Tibial nerve (tissue), 4 donors: ENCODE measurements around the gene ZNF618.

Source experiments
- EP300 ChIP-seq, 2 donors: sonication (generic); formaldehyde crosslinking; IDR thresholded peaks; one replicate each; pipeline ENCODE4 v1.6.1; 2017; ENCODE audit warnings: antibody characterized with exemption in 2 of 2, mild to moderate bottlenecking in 1 of 2
- POLR2A ChIP-seq, 2 donors: fragments of 450-650 bp; IDR thresholded peaks; one replicate each; pipeline ENCODE4 v1.6.1; 2017; ENCODE audit warnings: antibody characterized with exemption in 2 of 2, mild to moderate bottlenecking in 2 of 2, moderate library complexity in 2 of 2
- TF ChIP-seq, protein P1 (sequence below), 5 experiments: fragments of 200-600 bp in 3 of 5; fragments of 450-650 bp in 2 of 5; sonication (generic) in 3 of 5; IDR thresholded peaks; one replicate each; pipeline ENCODE4 v1.5.1; 2016 to 2019; ENCODE audit warnings: antibody characterized with exemption in 5 of 5, mild to moderate bottlenecking in 3 of 5, moderate library complexity in 2 of 5

DNA sequence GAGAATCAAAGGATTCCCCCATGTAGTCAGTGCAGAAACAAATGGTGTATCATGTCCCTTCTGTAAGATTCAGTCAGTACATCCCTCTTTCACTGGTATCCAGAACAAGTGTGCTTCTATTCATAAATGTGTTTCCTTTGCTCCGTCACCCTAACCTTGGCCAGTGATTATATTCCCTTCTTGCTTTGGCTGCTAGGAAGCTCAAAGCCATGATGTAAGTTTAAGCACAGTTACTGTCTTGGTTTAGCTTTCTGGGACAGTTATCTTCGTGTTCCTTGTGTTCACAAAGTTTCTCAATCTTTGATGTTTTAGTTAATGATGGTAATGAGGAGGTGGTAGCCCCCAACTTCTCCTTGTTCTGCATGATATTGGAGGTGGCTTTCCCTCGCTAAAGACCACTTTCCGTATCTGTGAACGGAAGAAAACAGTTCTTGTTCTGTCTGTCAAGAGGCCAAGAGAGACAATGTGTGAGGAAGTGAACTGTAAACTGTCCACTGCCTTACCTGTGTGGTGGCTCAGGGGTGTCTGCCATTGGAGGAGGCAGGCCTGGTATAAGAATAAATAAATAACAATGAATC is 204.2 kb downstream of the ZNF618 start:
- TF ChIP-seq, protein P1, sequence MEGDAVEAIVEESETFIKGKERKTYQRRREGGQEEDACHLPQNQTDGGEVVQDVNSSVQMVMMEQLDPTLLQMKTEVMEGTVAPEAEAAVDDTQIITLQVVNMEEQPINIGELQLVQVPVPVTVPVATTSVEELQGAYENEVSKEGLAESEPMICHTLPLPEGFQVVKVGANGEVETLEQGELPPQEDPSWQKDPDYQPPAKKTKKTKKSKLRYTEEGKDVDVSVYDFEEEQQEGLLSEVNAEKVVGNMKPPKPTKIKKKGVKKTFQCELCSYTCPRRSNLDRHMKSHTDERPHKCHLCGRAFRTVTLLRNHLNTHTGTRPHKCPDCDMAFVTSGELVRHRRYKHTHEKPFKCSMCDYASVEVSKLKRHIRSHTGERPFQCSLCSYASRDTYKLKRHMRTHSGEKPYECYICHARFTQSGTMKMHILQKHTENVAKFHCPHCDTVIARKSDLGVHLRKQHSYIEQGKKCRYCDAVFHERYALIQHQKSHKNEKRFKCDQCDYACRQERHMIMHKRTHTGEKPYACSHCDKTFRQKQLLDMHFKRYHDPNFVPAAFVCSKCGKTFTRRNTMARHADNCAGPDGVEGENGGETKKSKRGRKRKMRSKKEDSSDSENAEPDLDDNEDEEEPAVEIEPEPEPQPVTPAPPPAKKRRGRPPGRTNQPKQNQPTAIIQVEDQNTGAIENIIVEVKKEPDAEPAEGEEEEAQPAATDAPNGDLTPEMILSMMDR (IDR thresholded peaks at IDR 0.05) = no peak
- TF ChIP-seq POLR2A (IDR thresholded peaks at IDR 0.05) = no peak
- TF ChIP-seq EP300 (IDR thresholded peaks at IDR 0.05) = no peak
